T-helper 17 cell (primary cell): ENCODE results near the gene NOP14. TPM values are rescaled to one million over a fixed set of nuclear protein-coding genes. Genes with fewer than 3 reads are reported as not detected.
"Not testable (repeated sequence)": the region's sequence is repeated elsewhere in the genome, so short reads cannot be mapped to it uniquely, and the experiment has no call there.

Source experiments
- ATAC-seq: fragments of 150-1000 bp; cut with Tn5 transposase; 2 replicates; pipeline ENCODE4 v1.10.0; 2021; ENCODE audit warnings: mild to moderate bottlenecking, moderate library complexity
- DNase-seq, 3 donors: peaks; one replicate each; pipeline versions ENCODE4 v3.0.0 to v3.0.0-alpha.2; 2020 to 2021
- H3K9me3 ChIP-seq: one replicate; pipeline ENCODE4 v1.7.0; 2013; ENCODE audit warnings: low read length, mild to moderate bottlenecking; ENCODE audit not compliant: control insufficient read depth, poor library complexity, severe bottlenecking
- H3K27ac Mint-ChIP-seq: one replicate; pipeline ENCODE4 v1.8.0; 2022; ENCODE audit warnings: mild to moderate bottlenecking, moderate library complexity, mixed read lengths
- H3K27me3 Mint-ChIP-seq: one replicate; pipeline ENCODE4 v1.8.0; 2022; ENCODE audit warnings: mixed read lengths
- H3K36me3 Mint-ChIP-seq: one replicate; pipeline ENCODE4 v1.8.0; 2022; ENCODE audit warnings: low read depth, mixed read lengths
- H3K4me1 Mint-ChIP-seq: one replicate; pipeline ENCODE4 v1.8.0; 2022; ENCODE audit warnings: mild to moderate bottlenecking, mixed read lengths
- H3K4me3 Mint-ChIP-seq: one replicate; pipeline ENCODE4 v1.8.0; 2022; ENCODE audit warnings: mild to moderate bottlenecking, moderate library complexity, mixed read lengths
- total RNA-seq, 4 donors: library from RNA in 2 of 4; stranded (reverse) in 2 of 4; gene quantifications; one replicate each; pipeline ENCODE4 v1.2.3 and lab custom pipeline; 2022 to 2026

Gene NOP14
- total RNA-seq, 2 donors from 2014 or later, result 32.8 to 34.0 TPM

DNA sequence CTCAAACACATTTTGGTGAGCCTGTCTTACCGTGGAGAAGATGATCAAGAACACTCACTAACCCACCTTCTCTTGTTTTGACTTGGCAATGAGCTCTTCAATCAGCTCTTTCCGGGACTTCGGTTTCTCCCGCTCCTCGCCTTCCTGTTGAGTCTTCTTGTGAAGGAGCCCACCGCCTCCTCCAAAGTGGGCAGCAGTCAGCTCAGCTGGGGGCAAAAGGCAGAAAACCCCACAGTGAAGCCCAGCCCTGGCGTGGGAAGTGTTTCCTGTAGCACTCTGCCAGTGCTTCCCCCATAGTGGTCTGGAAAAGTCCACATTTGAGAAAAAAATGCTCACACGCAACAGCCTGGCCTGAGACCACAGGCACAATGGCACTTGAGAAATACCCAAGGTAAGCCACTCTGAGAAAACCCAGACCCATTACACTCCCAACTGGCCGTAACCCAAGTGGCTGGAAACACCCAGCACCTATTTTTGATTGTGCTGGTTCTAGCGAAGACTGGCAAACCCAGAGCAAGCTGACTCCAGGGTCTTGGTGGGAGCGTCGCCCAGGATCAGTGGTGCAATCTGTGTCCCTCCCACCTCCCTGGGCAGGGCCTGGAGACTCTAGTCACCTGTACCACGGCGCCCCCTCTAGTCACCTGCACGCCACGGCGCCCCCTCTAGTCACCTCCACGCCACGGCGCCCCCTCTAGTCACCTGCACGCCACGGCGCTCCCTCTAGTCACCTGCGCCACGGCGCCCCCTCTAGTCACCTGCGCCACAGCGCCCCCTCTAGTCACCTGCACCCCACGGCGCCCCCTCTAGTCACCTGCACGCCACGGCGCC lies 8.6 kb downstream of the NOP14 start:
- DNase-seq (peak in 2 of 3 donors; percentile 36 to 43), ATAC-seq (peak; percentile 78)
- Mint-ChIP-seq H3K36me3 (peaks cover 14% of the 10 kb centered on the region), H3K4me1 (peaks cover 31% of the 10 kb centered on the region), H3K27ac (peak overlapping the region; percentile 91), H3K4me3 (peak overlapping the region; percentile 70), H3K27me3 (no peaks in the 10 kb centered on the region)
- H3K9me3 ChIP-seq, result no peaks in the 10 kb centered on the region

DNA sequence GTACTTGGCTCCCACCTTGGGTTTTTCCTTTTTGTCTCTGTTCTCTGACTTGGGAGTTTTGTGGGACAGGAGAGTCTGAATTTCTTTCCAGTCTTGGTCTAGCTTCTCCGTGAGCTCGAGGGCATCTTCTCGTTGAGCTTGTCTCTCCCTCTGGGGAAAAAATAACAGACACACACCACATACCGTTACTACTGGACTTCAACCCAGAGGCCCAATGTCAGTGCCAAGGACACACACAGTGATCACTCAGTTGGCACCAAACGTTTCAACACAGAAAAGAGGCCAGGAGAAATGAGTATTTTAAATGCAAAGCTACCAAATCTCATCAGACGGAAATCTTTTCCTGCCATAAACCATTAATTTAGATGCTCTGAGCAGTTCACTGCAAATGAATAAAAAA lies 9.7 kb downstream of the NOP14 start:
- Mint-ChIP-seq H3K4me1 (peaks cover 25% of the 10 kb centered on the region), H3K4me3 (peak overlapping the region; percentile 49), H3K27ac (peak overlapping the region; percentile 91), H3K36me3 (peaks cover 14% of the 10 kb centered on the region), H3K27me3 (no peaks in the 10 kb centered on the region)
- ATAC-seq (no peak), DNase-seq (no peak)
- no peaks in the 10 kb centered on the region for H3K9me3 ChIP-seq

GRCh38 chr4:2950221-2950989 lies 12.8 kb downstream of the NOP14 start:
- Mint-ChIP-seq H3K4me1 (peaks cover 13% of the 10 kb centered on the region), H3K36me3 (peaks cover 17% of the 10 kb centered on the region), H3K27ac (peak overlapping the region; percentile 72), H3K4me3 (no peak overlapping the region), H3K27me3 (no peaks in the 10 kb centered on the region)
- ATAC-seq, result no peak
- no peaks in the 10 kb centered on the region for H3K9me3 ChIP-seq
- no peak for DNase-seq

DNA sequence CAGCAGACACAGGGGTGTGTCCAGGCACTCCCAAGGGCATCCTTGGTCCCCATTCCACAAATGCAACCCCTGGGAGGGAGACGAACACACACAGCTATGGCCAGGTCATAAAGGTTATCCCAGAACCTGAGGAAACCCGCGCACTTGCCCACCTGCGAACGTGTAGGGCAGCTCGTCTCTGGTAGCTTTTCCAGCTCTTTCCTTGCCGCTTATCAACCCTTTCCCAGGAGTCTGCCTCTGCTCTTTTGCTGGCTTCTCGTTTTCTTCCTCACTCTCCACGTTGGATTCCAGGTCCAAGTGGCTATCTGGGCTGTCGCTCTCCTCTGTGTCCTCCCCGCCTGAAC lies 13.5 kb downstream of the NOP14 start:
- DNase-seq (no peak), ATAC-seq (no peak)
- Mint-ChIP-seq H3K4me1 (peaks cover 11% of the 10 kb centered on the region), H3K36me3 (peaks cover 18% of the 10 kb centered on the region), H3K4me3 (no peak overlapping the region), H3K27ac (peak overlapping the region; percentile 72), H3K27me3 (no peaks in the 10 kb centered on the region)
- H3K9me3 ChIP-seq, result no peaks in the 10 kb centered on the region

DNA sequence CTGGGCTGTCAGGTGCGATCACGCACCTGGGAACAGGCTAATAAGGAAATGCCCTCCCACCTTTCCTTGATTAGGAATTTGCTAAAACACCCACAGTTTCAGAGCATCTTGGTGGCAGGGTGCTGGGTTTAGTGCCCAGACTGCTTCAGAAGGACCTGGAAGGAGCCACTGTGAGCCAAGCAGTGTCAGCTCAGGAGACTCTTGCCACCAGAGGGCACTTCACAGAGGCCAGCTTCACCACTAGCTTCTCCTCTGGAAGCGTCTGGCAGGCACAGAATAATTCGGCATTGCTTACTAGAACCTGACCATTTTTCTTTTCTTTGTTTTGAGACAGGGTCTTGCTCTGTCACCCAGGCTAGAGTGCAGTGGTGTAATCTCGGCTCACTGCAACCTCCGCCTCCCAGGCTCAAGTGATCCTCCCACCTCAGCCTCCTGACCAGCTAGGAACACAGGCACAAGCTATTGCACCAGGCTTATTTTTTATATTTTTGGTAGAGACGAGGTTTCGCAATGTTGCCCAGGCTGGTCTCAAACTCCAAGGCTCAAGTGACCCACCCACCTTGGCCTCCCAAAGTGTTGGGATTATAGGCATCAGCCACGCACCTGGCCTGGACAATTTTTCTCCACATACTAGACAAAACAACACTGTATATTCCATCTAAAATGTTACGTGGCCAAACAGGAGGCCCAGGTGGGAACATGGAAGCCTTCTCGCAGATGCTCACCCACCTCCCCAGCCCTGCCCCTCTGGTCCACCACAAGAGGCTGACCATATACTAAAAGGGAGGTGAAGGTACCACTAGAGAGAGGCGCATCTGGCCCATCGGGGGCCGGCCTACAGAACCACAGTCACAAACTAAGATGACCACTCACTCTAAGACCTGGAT lies 14.1 kb downstream of the NOP14 start:
- no peaks in the 10 kb centered on the region for H3K9me3 ChIP-seq
- Mint-ChIP-seq H3K27ac (no peak overlapping the region), H3K4me3 (no peak overlapping the region), H3K36me3 (peaks cover 18% of the 10 kb centered on the region), H3K4me1 (peaks cover 6% of the 10 kb centered on the region), H3K27me3 (no peaks in the 10 kb centered on the region)
- DNase-seq (no peak), ATAC-seq (no peak)

DNA sequence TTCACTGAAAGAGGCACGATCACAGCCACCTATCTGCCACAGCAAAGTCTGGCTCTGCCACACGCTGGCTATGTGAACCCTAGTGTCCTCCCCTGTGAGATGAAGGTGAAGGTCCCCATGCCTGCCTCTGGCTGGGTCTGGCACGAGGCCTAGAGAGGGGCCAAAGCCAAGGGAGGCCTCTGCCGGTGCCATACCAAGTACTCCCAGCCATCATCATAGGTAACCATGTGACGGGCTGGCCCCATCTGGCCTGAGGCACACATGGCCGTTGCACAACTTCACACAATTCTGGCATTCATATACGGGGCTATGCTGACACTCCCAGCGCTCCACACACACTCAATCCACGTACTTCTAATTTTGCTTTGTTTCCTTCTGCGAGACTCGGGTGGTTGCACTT lies 15.3 kb downstream of the NOP14 start:
- DNase-seq (no peak), ATAC-seq (no peak)
- H3K9me3 ChIP-seq, result no peaks in the 10 kb centered on the region
- no peak overlapping the region for H3K27ac Mint-ChIP-seq
- H3K27me3 Mint-ChIP-seq, result no peaks in the 10 kb centered on the region
- H3K36me3 Mint-ChIP-seq, result peaks cover 20% of the 10 kb centered on the region
- H3K4me3 Mint-ChIP-seq, result no peak overlapping the region
- H3K4me1 Mint-ChIP-seq, result peaks cover 8% of the 10 kb centered on the region

- no peak for ATAC-seq
- no peak for DNase-seq
Observed at GRCh38 chr4:2946812-2947600, 16.2 kb downstream of the NOP14 start.

GRCh38 chr4:2945619-2946604 lies 17.3 kb downstream of the NOP14 start:
- not testable (repeated sequence) for DNase-seq
- peaks cover 14% of the 10 kb centered on the region for H3K4me1 Mint-ChIP-seq

More at GRCh38 chr4:2946812-2947600, 16.2 kb downstream of the NOP14 start:
- Mint-ChIP-seq H3K36me3 (peaks cover 21% of the 10 kb centered on the region), H3K4me1 (peaks cover 14% of the 10 kb centered on the region), H3K27me3 (no peaks in the 10 kb centered on the region), H3K4me3 (no peak overlapping the region), H3K27ac (no peak overlapping the region)
- no peaks in the 10 kb centered on the region for H3K9me3 ChIP-seq

DNA sequence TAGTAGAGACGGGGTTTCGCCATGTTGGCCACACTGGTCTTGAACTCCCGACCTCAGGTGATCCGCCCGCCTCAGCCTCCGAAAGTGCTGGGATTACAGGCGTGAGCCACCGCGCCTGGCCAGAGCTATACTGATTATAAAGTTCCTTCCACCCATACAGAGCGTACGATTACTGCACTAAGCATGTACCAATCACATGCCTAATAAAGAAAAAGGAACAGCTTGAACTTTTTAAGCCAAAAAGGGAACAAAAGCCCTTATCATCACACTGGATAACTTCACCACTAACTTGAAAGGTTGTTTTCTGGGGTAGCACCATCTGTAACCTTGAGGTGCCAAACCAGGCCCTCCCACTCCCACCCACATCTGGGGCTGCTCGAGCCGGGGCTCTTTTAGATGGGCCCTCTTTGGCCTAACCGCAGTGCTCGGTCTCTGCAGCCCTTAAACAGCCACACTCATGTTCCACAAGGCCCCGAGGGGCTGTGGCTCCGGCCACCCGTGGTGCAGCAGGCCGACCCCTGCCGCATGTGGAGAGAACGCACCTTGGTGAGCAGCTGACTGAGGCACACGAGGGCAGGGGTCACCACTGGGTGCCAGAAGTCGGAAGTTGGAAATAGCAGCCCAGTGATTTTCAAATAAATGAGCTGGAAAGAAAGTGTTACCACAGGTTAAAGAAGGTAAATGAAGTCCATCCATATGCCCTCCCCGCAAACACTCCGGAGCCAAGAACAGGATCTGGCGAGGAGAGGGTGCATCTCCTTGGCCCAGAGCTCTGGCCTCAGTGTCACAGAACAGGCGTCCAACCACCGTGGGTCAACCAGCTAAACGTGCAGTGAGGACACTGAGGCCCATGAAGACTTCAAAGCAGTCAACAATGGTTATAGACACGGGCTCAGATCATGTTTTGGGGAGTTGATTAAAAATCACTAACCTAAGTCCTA lies 18.4 kb downstream of the NOP14 start:
- DNase-seq (no peak), ATAC-seq (no peak)
- Mint-ChIP-seq H3K4me1 (peaks cover 11% of the 10 kb centered on the region), H3K27me3 (no peaks in the 10 kb centered on the region), H3K4me3 (no peak overlapping the region), H3K27ac (no peak overlapping the region), H3K36me3 (peaks cover 12% of the 10 kb centered on the region)
- no peaks in the 10 kb centered on the region for H3K9me3 ChIP-seq

More at GRCh38 chr4:2945619-2946604, 17.3 kb downstream of the NOP14 start:
- not testable (repeated sequence) for H3K9me3 ChIP-seq, H3K27me3 Mint-ChIP-seq, H3K4me3 Mint-ChIP-seq, H3K27ac Mint-ChIP-seq, ATAC-seq
- H3K36me3 Mint-ChIP-seq, result peaks cover 17% of the 10 kb centered on the region

DNA sequence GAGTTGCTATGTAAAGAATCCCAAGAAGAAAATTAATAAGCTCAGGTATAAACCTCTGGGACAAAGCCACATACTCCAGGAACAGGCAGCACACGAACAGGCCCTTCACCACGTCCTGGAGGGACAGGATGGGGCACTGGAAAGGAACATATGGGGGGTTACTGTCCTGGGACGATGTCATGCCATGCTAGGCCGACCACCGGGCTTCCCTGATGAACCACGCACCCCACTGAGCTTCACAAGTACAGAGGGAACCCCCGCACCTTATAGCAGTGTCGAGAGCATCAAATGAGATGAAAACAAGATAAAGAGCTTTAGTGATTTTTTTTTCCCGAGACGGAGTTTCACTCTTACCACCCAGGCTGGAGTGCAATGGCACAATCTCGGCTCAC lies 19.1 kb downstream of the NOP14 start:
- H3K4me1 Mint-ChIP-seq, result peaks cover 12% of the 10 kb centered on the region
- H3K4me3 Mint-ChIP-seq, result no peak overlapping the region
- H3K9me3 ChIP-seq, result no peaks in the 10 kb centered on the region
- DNase-seq, result no peak
- H3K27ac Mint-ChIP-seq, result peak overlapping the region; percentile 92
- H3K27me3 Mint-ChIP-seq, result no peaks in the 10 kb centered on the region
- ATAC-seq, result no peak
- peaks cover 14% of the 10 kb centered on the region for H3K36me3 Mint-ChIP-seq
